ENCODE measurements around the gene PIF1. TPM values are rescaled to one million over a fixed set of nuclear protein-coding genes. Genes with fewer than 3 reads are reported as not detected.

The PIF1 gene
- total RNA-seq, 1 experiment from 2014 or later, result 74.4 TPM

- H3K56ac ChIP-seq (ENCODE audit: insufficient read length, low read depth, low read length), result no peak overlapping the region
- no peak overlapping the region for H2AFZ ChIP-seq (ENCODE audit: low read length)
- Mint-ChIP-seq H3K27me3 (ENCODE audit: low read depth) (no peaks in the 10 kb centered on the region), H3K4me3 (no peak overlapping the region; a peak in 2 of 5 replicates), H3K9me3 (no peaks in the 10 kb centered on the region), H3K4me1 (peaks cover 37 to 46% of the 10 kb centered on the region in 2 experiments), H3K27ac (peak overlapping the region; percentile 89 to 99 (median 90)), H3K36me3 (ENCODE audit: insufficient read depth in 1 of 3, low read depth in 3 of 3) (peaks cover 10 to 26% (median 26%) of the 10 kb centered on the region in 3 experiments)
- no peak overlapping the region for H3K27ac ChIP-seq (ENCODE audit: insufficient read length, low read depth, low read length)
- H3K23ac ChIP-seq (ENCODE audit: insufficient read length, low read depth, low read length), result no peak overlapping the region
- no peak overlapping the region for H2BK5ac ChIP-seq (ENCODE audit: insufficient read length, low read length)
- H2BK120ac ChIP-seq (ENCODE audit: low read depth, low read length, poor library complexity, severe bottlenecking), result no peak overlapping the region
- no peak overlapping the region for H3K9ac ChIP-seq (ENCODE audit: extremely low read depth, insufficient read length, low read length)
- H3K79me2 ChIP-seq (ENCODE audit: insufficient read depth, low read length), result no peaks in the 10 kb centered on the region
- H3K9me3 ChIP-seq (ENCODE audit: control insufficient read depth, low read depth, low read length), result no peaks in the 10 kb centered on the region
- no peak overlapping the region for H4K8ac ChIP-seq (replicated peaks; ENCODE audit: insufficient read length, low read depth, low read length)
- H3K4me1 ChIP-seq (ENCODE audit: insufficient read depth, low read length), result peaks cover 9% of the 10 kb centered on the region; the same call in 1 of the 2 replicates
- no peak overlapping the region for H2BK12ac ChIP-seq (ENCODE audit: insufficient read length, low read depth, low read length)
- H4K20me1 ChIP-seq (ENCODE audit: control insufficient read depth, insufficient read depth, insufficient read length), result no peaks in the 10 kb centered on the region
- no peaks in the 10 kb centered on the region for H3K23me2 ChIP-seq (ENCODE audit: insufficient read length, low read depth, low read length, poor library complexity, severe bottlenecking)
- no peak for TF ChIP-seq CTCF (conservative IDR thresholded peaks at IDR 0.05)
- no peak overlapping the region for H3K18ac ChIP-seq (ENCODE audit: insufficient read length, low read depth, low read length)
- no peak overlapping the region for H3T11ph ChIP-seq (ENCODE audit: low read length)
- H2AK5ac ChIP-seq (ENCODE audit: insufficient read length, low read length), result no peak overlapping the region
- no peak overlapping the region for H3K4ac ChIP-seq (ENCODE audit: low read depth, low read length)
- no peaks in the 10 kb centered on the region for H3K79me1 ChIP-seq (ENCODE audit: insufficient read depth, low read depth, low read length, poor library complexity, severe bottlenecking)
- no CpG with 5 or more reads among the region's 6 CpGs for WGBS (ENCODE audit: extremely low coverage, insufficient read length, low lambda C conversion rate)
- peak; percentile 84 for DNase-seq
- H3K14ac ChIP-seq (ENCODE audit: insufficient read depth, low read length), result no peak overlapping the region
- H2BK15ac ChIP-seq (ENCODE audit: low read depth, low read length), result no peak overlapping the region
- no peaks in the 10 kb centered on the region for H3K27me3 ChIP-seq (ENCODE audit: insufficient read depth, low read length)
- H4K91ac ChIP-seq (ENCODE audit: insufficient read length, low read depth, low read length), result no peak overlapping the region
- H2BK20ac ChIP-seq (ENCODE audit: low read depth, low read length, poor library complexity, severe bottlenecking), result no peak overlapping the region
- H3K4me2 ChIP-seq (ENCODE audit: insufficient read depth, insufficient read length, low read length), result no peak overlapping the region
- no peak overlapping the region for H4K5ac ChIP-seq (ENCODE audit: insufficient read length, low read depth, low read length)
Observed at GRCh38 chr15:64865998-64866520, 40.6 kb upstream of the PIF1 start.

Measured in H9 (cell line).